Cardiac fibroblast (primary cell): Measurements from ENCODE around the gene PLA2G4B.

ENCODE experiments used
- DNase-seq, 2 donors: peaks; one replicate each; pipeline versions ENCODE4 v3.0.0 to v3.0.0-alpha.2; 2010; ENCODE audit warnings: low read depth in 2 of 2
- H3K4me3 ChIP-seq, 2 donors: replicated peaks in 1 of 2; 1 replicate in 1 of 2; 2 replicates in 1 of 2; pipeline ENCODE4 v1.5.1; 2011; ENCODE audit warnings: low read depth in 2 of 2, low read length in 2 of 2, mild to moderate bottlenecking in 2 of 2, moderate library complexity in 1 of 2
- TF ChIP-seq, protein P1 (sequence below): IDR thresholded peaks from one replicate; pipeline ENCODE4 v1.5.1; 2011; ENCODE audit warnings: low read depth, mild to moderate bottlenecking, low read length, inconsistent platforms

Gene PLA2G4B

GRCh38 chr15:41848631-41849030, 10.0 kb downstream of the PLA2G4B start:
- no peak for DNase-seq
- TF ChIP-seq, protein P1, sequence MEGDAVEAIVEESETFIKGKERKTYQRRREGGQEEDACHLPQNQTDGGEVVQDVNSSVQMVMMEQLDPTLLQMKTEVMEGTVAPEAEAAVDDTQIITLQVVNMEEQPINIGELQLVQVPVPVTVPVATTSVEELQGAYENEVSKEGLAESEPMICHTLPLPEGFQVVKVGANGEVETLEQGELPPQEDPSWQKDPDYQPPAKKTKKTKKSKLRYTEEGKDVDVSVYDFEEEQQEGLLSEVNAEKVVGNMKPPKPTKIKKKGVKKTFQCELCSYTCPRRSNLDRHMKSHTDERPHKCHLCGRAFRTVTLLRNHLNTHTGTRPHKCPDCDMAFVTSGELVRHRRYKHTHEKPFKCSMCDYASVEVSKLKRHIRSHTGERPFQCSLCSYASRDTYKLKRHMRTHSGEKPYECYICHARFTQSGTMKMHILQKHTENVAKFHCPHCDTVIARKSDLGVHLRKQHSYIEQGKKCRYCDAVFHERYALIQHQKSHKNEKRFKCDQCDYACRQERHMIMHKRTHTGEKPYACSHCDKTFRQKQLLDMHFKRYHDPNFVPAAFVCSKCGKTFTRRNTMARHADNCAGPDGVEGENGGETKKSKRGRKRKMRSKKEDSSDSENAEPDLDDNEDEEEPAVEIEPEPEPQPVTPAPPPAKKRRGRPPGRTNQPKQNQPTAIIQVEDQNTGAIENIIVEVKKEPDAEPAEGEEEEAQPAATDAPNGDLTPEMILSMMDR = no peak
- no peak overlapping the region for H3K4me3 ChIP-seq

GRCh38 chr15:41849204-41849603, 10.6 kb downstream of the PLA2G4B start:
- DNase-seq = no peak
- no peak overlapping the region for H3K4me3 ChIP-seq

DNA sequence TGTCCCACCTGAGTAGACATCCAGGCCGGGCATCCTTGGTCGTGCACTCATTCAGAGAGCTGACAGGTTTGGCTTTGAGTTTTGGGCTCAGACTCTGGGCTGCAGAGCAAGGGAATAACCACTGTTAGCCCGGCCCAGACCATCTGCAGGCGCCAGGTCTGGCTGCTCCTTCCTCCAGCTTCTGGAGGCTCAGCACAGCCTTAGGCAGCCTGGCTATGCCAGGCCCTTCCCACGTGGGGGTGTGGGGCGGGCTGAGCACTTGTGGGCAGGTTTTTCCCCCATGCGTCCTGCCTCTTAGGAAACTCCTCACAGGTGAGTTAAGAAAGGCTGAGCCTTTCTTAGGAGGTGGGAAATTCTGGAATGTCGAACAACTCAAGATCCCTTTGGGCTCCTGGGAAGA, 11.2 kb downstream of the PLA2G4B start:
- no peak for DNase-seq
- TF ChIP-seq, protein P1 = no peak

More at GRCh38 chr15:41849204-41849603, 10.6 kb downstream of the PLA2G4B start:
- TF ChIP-seq, protein P1 = no peak

GRCh38 chr15:41850482-41851166, 12.0 kb downstream of the PLA2G4B start:
- no peak overlapping the region for H3K4me3 ChIP-seq
- TF ChIP-seq, protein P1 = no peak
- no peak for DNase-seq

More for the DNA sequence above, 11.2 kb downstream of the PLA2G4B start:
- H3K4me3 ChIP-seq = no peak overlapping the region

DNA sequence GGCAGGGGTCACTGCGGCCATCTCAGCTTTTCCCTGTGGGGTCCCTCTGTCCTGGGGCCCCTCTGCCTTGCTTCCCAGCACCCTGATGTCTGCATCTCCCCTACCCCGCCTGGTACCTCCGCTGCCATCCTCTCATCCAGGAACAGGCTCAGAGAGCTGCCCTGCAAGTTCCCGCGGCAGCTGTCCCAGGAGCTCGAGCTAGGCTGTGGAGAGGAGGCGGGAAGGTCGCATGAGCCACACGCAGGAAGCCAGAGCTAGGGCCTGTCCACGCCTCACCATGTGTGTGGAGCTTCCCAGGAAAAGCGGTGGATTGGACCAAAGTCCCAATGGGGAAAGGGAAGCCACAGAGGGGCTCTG, 12.5 kb downstream of the PLA2G4B start:
- H3K4me3 ChIP-seq = no peak overlapping the region
- TF ChIP-seq, protein P1 = no peak
- peak in 1 of 2 donors; percentile 17 for DNase-seq

DNA sequence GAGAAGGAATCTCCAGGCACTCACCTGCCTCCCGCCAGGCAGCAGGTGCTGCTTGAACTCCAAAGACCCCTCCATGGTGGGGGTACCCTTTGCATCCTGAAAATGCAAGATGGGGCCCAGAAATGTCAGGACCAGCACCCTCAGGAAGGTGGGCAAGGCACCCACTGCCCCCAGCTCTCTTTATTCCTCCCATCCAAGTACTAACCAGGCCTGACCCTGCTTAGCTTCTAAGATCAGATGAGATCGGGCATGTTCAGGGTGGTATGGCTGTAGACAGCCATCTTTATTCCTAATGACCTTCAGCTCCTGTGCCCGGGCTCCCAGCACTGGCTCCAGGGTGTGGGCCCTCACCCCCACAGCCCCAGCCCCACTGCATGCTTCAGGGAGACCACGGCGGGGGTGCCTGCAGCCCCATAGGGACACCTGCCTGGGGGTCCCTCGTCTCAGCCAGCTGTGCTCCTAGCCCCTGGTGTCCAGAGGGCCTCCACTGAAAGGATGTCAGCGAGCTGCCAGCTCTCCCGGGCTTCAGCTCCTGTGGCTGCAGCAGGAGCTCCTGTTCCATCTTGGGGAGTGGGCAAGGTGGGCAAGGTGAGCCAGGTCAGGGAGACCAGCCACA, 13.2 kb downstream of the PLA2G4B start:
- no peak overlapping the region for H3K4me3 ChIP-seq
- TF ChIP-seq, protein P1 = no peak
- no peak for DNase-seq
